ENCODE measurements around the gene MYO5B.

Gene MYO5B

GRCh38 chr18:50144540-50144939 is 50.4 kb downstream of the MYO5B start:
- CTCF ChIA-PET = no interaction called here
- no peak overlapping the region for H3K4me3 ChIP-seq (ENCODE audit: low read depth, low read length)
- TF ChIP-seq CTCF (IDR thresholded peaks at IDR 0.05; ENCODE audit: insufficient read depth, low read length, missing control alignments) = no peak
- DNase-seq (ENCODE audit: low read depth, low spot score) = no peak
- POLR2A ChIA-PET = no interaction called here

GRCh38 chr18:50143886-50144285 is 51.1 kb downstream of the MYO5B start:
- ChIA-PET POLR2A (no interaction called here), CTCF (no interaction called here)
- no peak for TF ChIP-seq CTCF (IDR thresholded peaks at IDR 0.05; ENCODE audit: insufficient read depth, low read length, missing control alignments)
- no peak for DNase-seq (ENCODE audit: low read depth, low spot score)
- H3K4me3 ChIP-seq (ENCODE audit: low read depth, low read length) = no peak overlapping the region

GRCh38 chr18:50143294-50143693 is 51.7 kb downstream of the MYO5B start:
- ChIA-PET POLR2A (no interaction called here), CTCF (no interaction called here)
- no peak overlapping the region for H3K4me3 ChIP-seq (ENCODE audit: low read depth, low read length)
- no peak for TF ChIP-seq CTCF (IDR thresholded peaks at IDR 0.05; ENCODE audit: insufficient read depth, low read length, missing control alignments)
- DNase-seq (ENCODE audit: low read depth, low spot score) = no peak

- ChIA-PET CTCF (no interaction called here), POLR2A (no interaction called here)
- no peak overlapping the region for H3K4me3 ChIP-seq (ENCODE audit: low read depth, low read length)
- no peak for DNase-seq (ENCODE audit: low read depth, low spot score)
- TF ChIP-seq CTCF (IDR thresholded peaks at IDR 0.05; ENCODE audit: insufficient read depth, low read length, missing control alignments) = no peak
These were observed 52.4 kb downstream of the MYO5B start for GRCh38 chr18:50142441-50143120.

- POLR2A ChIA-PET = no interaction called here
- no peak for TF ChIP-seq CTCF (IDR thresholded peaks at IDR 0.05; ENCODE audit: insufficient read depth, low read length, missing control alignments)
- CTCF ChIA-PET = no interaction called here
- H3K4me3 ChIP-seq (ENCODE audit: low read depth, low read length) = no peak overlapping the region
- no peak for DNase-seq (ENCODE audit: low read depth, low spot score)
These were observed 56.5 kb downstream of the MYO5B start for GRCh38 chr18:50138181-50139064.

GRCh38 chr18:50135903-50136302 is 59.0 kb downstream of the MYO5B start:
- ChIA-PET CTCF (no interaction called here), POLR2A (no interaction called here)
- no peak for DNase-seq (ENCODE audit: low read depth, low spot score)
- H3K4me3 ChIP-seq (ENCODE audit: low read depth, low read length) = no peak overlapping the region
- TF ChIP-seq CTCF (IDR thresholded peaks at IDR 0.05; ENCODE audit: insufficient read depth, low read length, missing control alignments) = no peak
